ENCODE data around the gene RNF111. TPM values are rescaled to one million over a fixed set of nuclear protein-coding genes. Genes with fewer than 3 reads are reported as not detected.

Gene RNF111
- total and polyA plus RNA-seq, 10 of the 15 experiments (the other 5 are each of a cell fraction or from before 2014, with no cell fraction given): 8.6 to 34.7 (median 15.7) TPM

DNA sequence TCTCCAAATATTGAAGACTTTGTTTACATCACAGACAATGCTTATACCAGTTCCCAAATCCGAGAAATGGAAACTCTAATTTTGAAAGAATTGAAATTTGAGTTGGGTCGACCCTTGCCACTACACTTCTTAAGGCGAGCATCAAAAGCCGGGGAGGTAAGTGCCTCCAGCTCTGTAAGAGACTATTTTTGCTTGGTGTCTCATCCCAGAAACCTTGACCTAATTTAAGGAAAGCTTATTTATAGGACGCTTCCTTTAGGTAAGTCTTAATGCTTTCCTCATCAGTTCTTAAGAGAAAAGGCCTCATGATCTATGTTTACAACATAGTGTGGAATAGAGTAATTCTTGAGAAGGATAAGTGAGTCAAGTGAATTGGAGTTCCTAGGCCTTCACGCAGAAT lies 129.3 kb downstream of the RNF111 start (continued):
- TF ChIP-seq, protein P1, sequence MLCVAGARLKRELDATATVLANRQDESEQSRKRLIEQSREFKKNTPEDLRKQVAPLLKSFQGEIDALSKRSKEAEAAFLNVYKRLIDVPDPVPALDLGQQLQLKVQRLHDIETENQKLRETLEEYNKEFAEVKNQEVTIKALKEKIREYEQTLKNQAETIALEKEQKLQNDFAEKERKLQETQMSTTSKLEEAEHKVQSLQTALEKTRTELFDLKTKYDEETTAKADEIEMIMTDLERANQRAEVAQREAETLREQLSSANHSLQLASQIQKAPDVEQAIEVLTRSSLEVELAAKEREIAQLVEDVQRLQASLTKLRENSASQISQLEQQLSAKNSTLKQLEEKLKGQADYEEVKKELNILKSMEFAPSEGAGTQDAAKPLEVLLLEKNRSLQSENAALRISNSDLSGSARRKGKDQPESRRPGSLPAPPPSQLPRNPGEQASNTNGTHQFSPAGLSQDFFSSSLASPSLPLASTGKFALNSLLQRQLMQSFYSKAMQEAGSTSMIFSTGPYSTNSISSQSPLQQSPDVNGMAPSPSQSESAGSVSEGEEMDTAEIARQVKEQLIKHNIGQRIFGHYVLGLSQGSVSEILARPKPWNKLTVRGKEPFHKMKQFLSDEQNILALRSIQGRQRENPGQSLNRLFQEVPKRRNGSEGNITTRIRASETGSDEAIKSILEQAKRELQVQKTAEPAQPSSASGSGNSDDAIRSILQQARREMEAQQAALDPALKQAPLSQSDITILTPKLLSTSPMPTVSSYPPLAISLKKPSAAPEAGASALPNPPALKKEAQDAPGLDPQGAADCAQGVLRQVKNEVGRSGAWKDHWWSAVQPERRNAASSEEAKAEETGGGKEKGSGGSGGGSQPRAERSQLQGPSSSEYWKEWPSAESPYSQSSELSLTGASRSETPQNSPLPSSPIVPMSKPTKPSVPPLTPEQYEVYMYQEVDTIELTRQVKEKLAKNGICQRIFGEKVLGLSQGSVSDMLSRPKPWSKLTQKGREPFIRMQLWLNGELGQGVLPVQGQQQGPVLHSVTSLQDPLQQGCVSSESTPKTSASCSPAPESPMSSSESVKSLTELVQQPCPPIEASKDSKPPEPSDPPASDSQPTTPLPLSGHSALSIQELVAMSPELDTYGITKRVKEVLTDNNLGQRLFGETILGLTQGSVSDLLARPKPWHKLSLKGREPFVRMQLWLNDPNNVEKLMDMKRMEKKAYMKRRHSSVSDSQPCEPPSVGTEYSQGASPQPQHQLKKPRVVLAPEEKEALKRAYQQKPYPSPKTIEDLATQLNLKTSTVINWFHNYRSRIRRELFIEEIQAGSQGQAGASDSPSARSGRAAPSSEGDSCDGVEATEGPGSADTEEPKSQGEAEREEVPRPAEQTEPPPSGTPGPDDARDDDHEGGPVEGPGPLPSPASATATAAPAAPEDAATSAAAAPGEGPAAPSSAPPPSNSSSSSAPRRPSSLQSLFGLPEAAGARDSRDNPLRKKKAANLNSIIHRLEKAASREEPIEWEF (IDR thresholded peaks at IDR 0.05; ENCODE audit: insufficient replicate concordance, low read depth, low read length): no peak
- TF ChIP-seq, protein P2, sequence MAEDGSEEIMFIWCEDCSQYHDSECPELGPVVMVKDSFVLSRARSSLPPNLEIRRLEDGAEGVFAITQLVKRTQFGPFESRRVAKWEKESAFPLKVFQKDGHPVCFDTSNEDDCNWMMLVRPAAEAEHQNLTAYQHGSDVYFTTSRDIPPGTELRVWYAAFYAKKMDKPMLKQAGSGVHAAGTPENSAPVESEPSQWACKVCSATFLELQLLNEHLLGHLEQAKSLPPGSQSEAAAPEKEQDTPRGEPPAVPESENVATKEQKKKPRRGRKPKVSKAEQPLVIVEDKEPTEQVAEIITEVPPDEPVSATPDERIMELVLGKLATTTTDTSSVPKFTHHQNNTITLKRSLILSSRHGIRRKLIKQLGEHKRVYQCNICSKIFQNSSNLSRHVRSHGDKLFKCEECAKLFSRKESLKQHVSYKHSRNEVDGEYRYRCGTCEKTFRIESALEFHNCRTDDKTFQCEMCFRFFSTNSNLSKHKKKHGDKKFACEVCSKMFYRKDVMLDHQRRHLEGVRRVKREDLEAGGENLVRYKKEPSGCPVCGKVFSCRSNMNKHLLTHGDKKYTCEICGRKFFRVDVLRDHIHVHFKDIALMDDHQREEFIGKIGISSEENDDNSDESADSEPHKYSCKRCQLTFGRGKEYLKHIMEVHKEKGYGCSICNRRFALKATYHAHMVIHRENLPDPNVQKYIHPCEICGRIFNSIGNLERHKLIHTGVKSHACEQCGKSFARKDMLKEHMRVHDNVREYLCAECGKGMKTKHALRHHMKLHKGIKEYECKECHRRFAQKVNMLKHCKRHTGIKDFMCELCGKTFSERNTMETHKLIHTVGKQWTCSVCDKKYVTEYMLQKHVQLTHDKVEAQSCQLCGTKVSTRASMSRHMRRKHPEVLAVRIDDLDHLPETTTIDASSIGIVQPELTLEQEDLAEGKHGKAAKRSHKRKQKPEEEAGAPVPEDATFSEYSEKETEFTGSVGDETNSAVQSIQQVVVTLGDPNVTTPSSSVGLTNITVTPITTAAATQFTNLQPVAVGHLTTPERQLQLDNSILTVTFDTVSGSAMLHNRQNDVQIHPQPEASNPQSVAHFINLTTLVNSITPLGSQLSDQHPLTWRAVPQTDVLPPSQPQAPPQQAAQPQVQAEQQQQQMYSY (CRISPR knock-in tag; IDR thresholded peaks at IDR 0.05): no peak
- TF ChIP-seq IKZF2 (IDR thresholded peaks at IDR 0.05) (no peak), CBX3 (IDR thresholded peaks at IDR 0.05; ENCODE audit: borderline replicate concordance, low read depth) (no peak), CHD4 (IDR thresholded peaks at IDR 0.05) (no peak), IRF4 (IDR thresholded peaks at IDR 0.05; ENCODE audit: low read depth, low read length) (no peak)

Measured in GM12878 (cell line).